Transverse colon (tissue), 4 donors: ENCODE data around the gene SERP2. TPM values are rescaled to one million over a fixed set of nuclear protein-coding genes. Genes with fewer than 3 reads are reported as not detected.
A peak's percentile ranks its signal among the peaks of the same experiment; 100 is the strongest.

Experiments used
- DNase-seq: peaks from one replicate; pipeline ENCODE4 v3.0.0-alpha.2; 2019
- H3K27ac ChIP-seq, 4 donors: fragments of 200-600 bp; sonication (generic); 2 replicates each; pipeline ENCODE4 v1.5.1; 2016 to 2018; ENCODE audit warnings: inconsistent platforms in 4 of 4
- H3K27me3 ChIP-seq: fragments of 200-600 bp; sonication (generic); 2 replicates; pipeline ENCODE4 v1.5.1; 2017; ENCODE audit warnings: inconsistent platforms
- H3K36me3 ChIP-seq, 4 donors: fragments of 200-600 bp; sonication (generic); 2 replicates each; pipeline ENCODE4 v1.5.1; 2017 to 2019; ENCODE audit warnings: inconsistent platforms in 4 of 4
- H3K4me1 ChIP-seq, 4 donors: fragments of 200-600 bp; sonication (generic); 2 replicates each; pipeline ENCODE4 v1.5.1; 2017 to 2020; ENCODE audit warnings: inconsistent platforms in 4 of 4
- H3K4me3 ChIP-seq, 4 donors: fragments of 200-600 bp; sonication (generic); 1 replicate in 1 of 4; 2 replicates in 3 of 4; pipeline versions ENCODE4 v1.5.1 to v1.6.1; 2017 to 2019; ENCODE audit warnings: inconsistent platforms in 4 of 4
- H3K9me3 ChIP-seq, 2 donors: fragments of 200-600 bp; sonication (generic); 2 replicates each; pipeline ENCODE4 v1.5.1; 2017 to 2019; ENCODE audit warnings: inconsistent platforms in 2 of 2
- CTCF ChIP-seq, 5 experiments: fragments of 200-600 bp in 3 of 5; fragments of 450-650 bp in 2 of 5; sonication (generic) in 3 of 5; IDR thresholded peaks; 1 replicate in 2 of 5; 2 replicates in 3 of 5; pipeline ENCODE4 v1.5.1; 2016 to 2017; ENCODE audit warnings: antibody characterized with exemption in 5 of 5, inconsistent platforms in 3 of 5, mild to moderate bottlenecking in 2 of 5, moderate library complexity in 1 of 5
- EP300 ChIP-seq: sonication (generic); formaldehyde crosslinking; IDR thresholded peaks from one replicate; pipeline ENCODE4 v1.6.1; 2017; ENCODE audit warnings: antibody characterized with exemption, low read depth
- POLR2A ChIP-seq: fragments of 450-650 bp; IDR thresholded peaks from one replicate; pipeline ENCODE4 v1.6.1; 2016; ENCODE audit warnings: antibody characterized with exemption, mild to moderate bottlenecking, moderate library complexity
- POLR2AphosphoS5 ChIP-seq, 3 donors: sonication (generic); formaldehyde crosslinking; IDR thresholded peaks; one replicate each; pipeline ENCODE4 v1.6.1; 2016; ENCODE audit warnings: antibody characterized with exemption in 3 of 3
- WGBS, 2 donors: methylation state at CpG; one replicate each; pipeline ENCODE4 v1.1.5; 2018; ENCODE audit warnings: low coverage in 1 of 2; 5-methylcytosine and 5-hydroxymethylcytosine counted together
- in situ Hi-C, 4 donors: fragments of 200-750 bp; cut with MboI; loops; one replicate each; pipeline versions ENCODE4 v1.15.0 to v1.15.1; 2017; ENCODE audit warnings: low sequenced_read_pairs in 3 of 4, low pct_ligation_motif_present in 1 of 4, low pct_unique_long_range_greater_than_20kb in 1 of 4
- intact Hi-C: fragments of 100-400 bp; cut with DNase I; formaldehyde crosslinking; loops from one replicate; pipeline ENCODE4 v1.15.1; 2023; ENCODE audit warnings: low total_unique reads
- total RNA-seq, 4 donors: library from RNA; depleted of rRNA; stranded (reverse); fragments of >200 nt; gene quantifications; one replicate each; pipeline ENCODE4 v1.1.0, GENCODE V29; 2016

The SERP2 gene
- total RNA-seq, 4 donors from 2014 or later, result 1.8 to 2.4 TPM; not detected in 2

- H3K9me3 ChIP-seq, result no peaks in the 10 kb centered on the region
- no peak for TF ChIP-seq EP300
- no peak for TF ChIP-seq CTCF (IDR thresholded peaks at IDR 0.05)
- no peak for TF ChIP-seq POLR2AphosphoS5 (IDR thresholded peaks at IDR 0.05)
- TF ChIP-seq POLR2A, result no peak
- intact Hi-C loops, result no loop called here
- no peak for DNase-seq
- in situ Hi-C loops, result no loop called here
- H3K36me3 ChIP-seq, result no peaks in the 10 kb centered on the region
- H3K27ac ChIP-seq, result peak overlapping the region; percentile 42 to 57 (median 56)
- no peak overlapping the region for H3K4me3 ChIP-seq
- peaks cover 0 to 19% (median 5%) of the 10 kb centered on the region in 4 donors for H3K4me1 ChIP-seq
- H3K27me3 ChIP-seq, result no peaks in the 10 kb centered on the region
- whole genome bisulfite sequencing, 2 donors, result 77 to 78% methylated on average over 3 of the region's 3 CpGs
These were observed 24.2 kb downstream of the SERP2 start for GRCh38 chr13:44397766-44398223.

- intact Hi-C loops, result no loop called here
- 84% methylated on average over 3 of the region's 3 CpGs; no CpG with 5 or more reads in 1 of the 2 donors for WGBS, 2 donors
- Histone ChIP-seq H3K27me3 (no peaks in the 10 kb centered on the region), H3K4me3 (no peak overlapping the region), H3K9me3 (no peaks in the 10 kb centered on the region), H3K27ac (no peak overlapping the region), H3K4me1 (peaks cover under 1 to 22% (median 9%) of the 10 kb centered on the region in 4 donors), H3K36me3 (no peaks in the 10 kb centered on the region)
- in situ Hi-C loops, result no loop called here
- no peak for DNase-seq
- TF ChIP-seq POLR2AphosphoS5 (IDR thresholded peaks at IDR 0.05) (no peak), CTCF (IDR thresholded peaks at IDR 0.05) (no peak), POLR2A (no peak), EP300 (no peak)
These were observed 25.0 kb downstream of the SERP2 start for GRCh38 chr13:44398606-44399005.

GRCh38 chr13:44399074-44399473 lies 25.4 kb downstream of the SERP2 start:
- no peaks in the 10 kb centered on the region for H3K9me3 ChIP-seq
- peaks cover 5 to 26% (median 12%) of the 10 kb centered on the region in 4 donors for H3K4me1 ChIP-seq
- in situ Hi-C loops (no loop called here), intact Hi-C loops (no loop called here)
- H3K36me3 ChIP-seq, result no peaks in the 10 kb centered on the region
- DNase-seq, result no peak
- 26 to 46% methylated on average over 3 of the region's 3 CpGs for WGBS, 2 donors
- H3K27ac ChIP-seq, result no peak overlapping the region
- H3K27me3 ChIP-seq, result no peaks in the 10 kb centered on the region
- H3K4me3 ChIP-seq, result no peak overlapping the region
- no peak for TF ChIP-seq CTCF (IDR thresholded peaks at IDR 0.05)
- no peak for TF ChIP-seq EP300
- TF ChIP-seq POLR2AphosphoS5 (IDR thresholded peaks at IDR 0.05), result no peak
- no peak for TF ChIP-seq POLR2A

GRCh38 chr13:44400736-44401135 lies 27.1 kb downstream of the SERP2 start:
- peaks cover 6 to 30% (median 15%) of the 10 kb centered on the region in 4 donors for H3K4me1 ChIP-seq
- no peaks in the 10 kb centered on the region for H3K9me3 ChIP-seq
- no peaks in the 10 kb centered on the region for H3K36me3 ChIP-seq
- DNase-seq, result no peak
- intact Hi-C loops, result no loop called here
- in situ Hi-C loops, result no loop called here
- no peak overlapping the region for H3K4me3 ChIP-seq
- TF ChIP-seq POLR2AphosphoS5 (IDR thresholded peaks at IDR 0.05), result no peak
- TF ChIP-seq POLR2A, result no peak
- TF ChIP-seq EP300, result no peak
- no peak for TF ChIP-seq CTCF (IDR thresholded peaks at IDR 0.05)
- H3K27me3 ChIP-seq, result no peaks in the 10 kb centered on the region
- H3K27ac ChIP-seq, result no peak overlapping the region
